ENCODE measurements around the gene CASTOR1.

Gene CASTOR1

DNA sequence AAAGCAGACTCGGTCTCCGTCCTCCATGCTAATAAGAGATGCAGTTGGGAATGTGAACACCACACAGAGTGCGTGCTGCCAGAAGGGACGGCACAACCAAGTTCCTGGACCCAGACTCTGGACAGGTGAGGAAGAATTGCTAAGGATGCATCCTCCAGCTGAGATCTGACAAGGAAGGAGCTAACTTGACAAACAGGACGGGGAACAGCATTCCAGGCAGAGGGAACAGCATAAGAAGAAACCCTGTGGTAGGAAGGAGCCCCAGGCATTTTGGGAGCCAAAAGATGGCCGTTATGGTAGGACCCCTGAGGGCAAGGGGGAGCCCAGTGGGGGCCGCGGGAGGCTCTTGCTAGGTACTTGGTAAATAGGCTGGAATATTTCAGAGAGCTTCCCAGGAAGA lies 28.6 kb downstream of the CASTOR1 start:
- Histone ChIP-seq H2AFZ (ENCODE audit: low read length) (no peak overlapping the region), H3K4me1 (ENCODE audit: insufficient read depth, low read length, severe bottlenecking) (no peaks in the 10 kb centered on the region), H3K9me2 (ENCODE audit: low read depth, low read length) (no peaks in the 10 kb centered on the region), H3K9me3 (ENCODE audit: low read length) (no peaks in the 10 kb centered on the region), H3K27me3 (ENCODE audit: insufficient read depth, low read length) (no peaks in the 10 kb centered on the region), H3K36me3 (ENCODE audit: insufficient read depth, low read length) (no peaks in the 10 kb centered on the region), H4K20me1 (ENCODE audit: insufficient read depth, low read length) (no peaks in the 10 kb centered on the region), H3F3A (ENCODE audit: insufficient read depth, low read length) (no peaks in the 10 kb centered on the region), H3K79me2 (ENCODE audit: insufficient read depth, low read length) (no peaks in the 10 kb centered on the region), H3K9ac (ENCODE audit: low read length) (no peak overlapping the region), H3K4me3 (ENCODE audit: low read depth, low read length, poor library complexity, severe bottlenecking) (no peak overlapping the region), H3K4me2 (ENCODE audit: low read length) (no peak overlapping the region), H3K27ac (ENCODE audit: low read depth, low read length, poor library complexity, severe bottlenecking) (no peak overlapping the region)
- TF ChIP-seq EZH2 (IDR thresholded peaks at IDR 0.05; ENCODE audit: borderline replicate concordance, low read length): no peak
- TF ChIP-seq, protein P1, sequence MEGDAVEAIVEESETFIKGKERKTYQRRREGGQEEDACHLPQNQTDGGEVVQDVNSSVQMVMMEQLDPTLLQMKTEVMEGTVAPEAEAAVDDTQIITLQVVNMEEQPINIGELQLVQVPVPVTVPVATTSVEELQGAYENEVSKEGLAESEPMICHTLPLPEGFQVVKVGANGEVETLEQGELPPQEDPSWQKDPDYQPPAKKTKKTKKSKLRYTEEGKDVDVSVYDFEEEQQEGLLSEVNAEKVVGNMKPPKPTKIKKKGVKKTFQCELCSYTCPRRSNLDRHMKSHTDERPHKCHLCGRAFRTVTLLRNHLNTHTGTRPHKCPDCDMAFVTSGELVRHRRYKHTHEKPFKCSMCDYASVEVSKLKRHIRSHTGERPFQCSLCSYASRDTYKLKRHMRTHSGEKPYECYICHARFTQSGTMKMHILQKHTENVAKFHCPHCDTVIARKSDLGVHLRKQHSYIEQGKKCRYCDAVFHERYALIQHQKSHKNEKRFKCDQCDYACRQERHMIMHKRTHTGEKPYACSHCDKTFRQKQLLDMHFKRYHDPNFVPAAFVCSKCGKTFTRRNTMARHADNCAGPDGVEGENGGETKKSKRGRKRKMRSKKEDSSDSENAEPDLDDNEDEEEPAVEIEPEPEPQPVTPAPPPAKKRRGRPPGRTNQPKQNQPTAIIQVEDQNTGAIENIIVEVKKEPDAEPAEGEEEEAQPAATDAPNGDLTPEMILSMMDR (IDR thresholded peaks at IDR 0.05; ENCODE audit: low read length): no peak

DNA sequence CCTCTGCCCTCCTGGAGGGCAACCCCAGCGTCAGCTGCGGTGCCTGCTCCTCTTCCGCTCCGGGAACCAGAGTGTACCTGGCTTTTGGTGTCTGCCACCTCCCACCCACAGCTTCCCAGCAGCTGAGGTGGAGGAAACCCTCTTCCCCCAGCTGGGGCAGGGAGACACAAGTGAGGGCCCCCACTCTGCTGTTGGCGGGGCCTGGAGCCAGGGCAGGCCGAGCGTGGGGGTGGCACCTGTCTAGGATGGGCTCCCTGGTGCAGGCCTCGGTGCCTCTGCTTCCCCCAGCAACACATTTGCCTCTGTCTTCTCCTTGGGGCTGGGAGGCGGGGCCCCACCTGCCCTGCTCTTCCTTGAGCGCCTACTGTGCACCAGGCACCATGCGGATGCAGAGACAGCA lies 29.0 kb downstream of the CASTOR1 start:
- no peaks in the 10 kb centered on the region for H4K20me1 ChIP-seq (ENCODE audit: insufficient read depth, low read length)
- H3K79me2 ChIP-seq (ENCODE audit: insufficient read depth, low read length): no peaks in the 10 kb centered on the region
- H3K9me2 ChIP-seq (ENCODE audit: low read depth, low read length): no peaks in the 10 kb centered on the region
- no peak overlapping the region for H3K9ac ChIP-seq (ENCODE audit: low read length)
- H3K4me2 ChIP-seq (ENCODE audit: low read length): no peak overlapping the region
- no peaks in the 10 kb centered on the region for H3F3A ChIP-seq (ENCODE audit: insufficient read depth, low read length)
- no peaks in the 10 kb centered on the region for H3K4me1 ChIP-seq (ENCODE audit: insufficient read depth, low read length, severe bottlenecking)
- H3K9me3 ChIP-seq (ENCODE audit: low read length): no peaks in the 10 kb centered on the region
- no peaks in the 10 kb centered on the region for H3K36me3 ChIP-seq (ENCODE audit: insufficient read depth, low read length)
- TF ChIP-seq EZH2 (IDR thresholded peaks at IDR 0.05; ENCODE audit: borderline replicate concordance, low read length): no peak
- TF ChIP-seq, protein P1 (IDR thresholded peaks at IDR 0.05; ENCODE audit: low read length): no peak
- H3K4me3 ChIP-seq (ENCODE audit: low read depth, low read length, poor library complexity, severe bottlenecking): no peak overlapping the region
- no peak overlapping the region for H2AFZ ChIP-seq (ENCODE audit: low read length)
- H3K27me3 ChIP-seq (ENCODE audit: insufficient read depth, low read length): no peaks in the 10 kb centered on the region
- H3K27ac ChIP-seq (ENCODE audit: low read depth, low read length, poor library complexity, severe bottlenecking): no peak overlapping the region

- Histone ChIP-seq H2AFZ (ENCODE audit: low read length) (no peak overlapping the region), H4K20me1 (ENCODE audit: insufficient read depth, low read length) (no peaks in the 10 kb centered on the region), H3K4me1 (ENCODE audit: insufficient read depth, low read length, severe bottlenecking) (no peaks in the 10 kb centered on the region), H3K36me3 (ENCODE audit: insufficient read depth, low read length) (no peaks in the 10 kb centered on the region), H3F3A (ENCODE audit: insufficient read depth, low read length) (no peaks in the 10 kb centered on the region), H3K27ac (ENCODE audit: low read depth, low read length, poor library complexity, severe bottlenecking) (no peak overlapping the region), H3K9ac (ENCODE audit: low read length) (no peak overlapping the region), H3K27me3 (ENCODE audit: insufficient read depth, low read length) (no peaks in the 10 kb centered on the region), H3K9me3 (ENCODE audit: low read length) (no peaks in the 10 kb centered on the region), H3K4me3 (ENCODE audit: low read depth, low read length, poor library complexity, severe bottlenecking) (no peak overlapping the region), H3K79me2 (ENCODE audit: insufficient read depth, low read length) (no peaks in the 10 kb centered on the region), H3K9me2 (ENCODE audit: low read depth, low read length) (no peaks in the 10 kb centered on the region), H3K4me2 (ENCODE audit: low read length) (no peak overlapping the region)
- TF ChIP-seq EZH2 (IDR thresholded peaks at IDR 0.05; ENCODE audit: borderline replicate concordance, low read length): no peak
- TF ChIP-seq, protein P1 (IDR thresholded peaks at IDR 0.05; ENCODE audit: low read length): no peak
These were observed 35.0 kb downstream of the CASTOR1 start for GRCh38 chr22:30254314-30254713.
